HEK293 (cell line): ENCODE measurements around the gene COX17.

Experiments used
- CTCF ChIA-PET: fragments of 350-600 bp; formaldehyde crosslinking; extraction: SDS; loops from one replicate; lab custom pipeline; 2021; ENCODE audit warnings: antibody characterized with exemption; lab: Yijun Ruan, JAX
- POLR2A ChIA-PET: fragments of 300-600 bp; formaldehyde crosslinking; extraction: SDS; loops from one replicate; lab custom pipeline; 2020; ENCODE audit warnings: antibody characterized with exemption, inconsistent platforms; lab: Yijun Ruan, JAX
- H3K27ac ChIP-seq: fragments of 200-500 bp; sonication (Bioruptor generic); 2 replicates; pipeline ENCODE4 v1.5.1; 2014; ENCODE audit warnings: low read depth, low read length, control low read depth, inconsistent platforms; ENCODE audit errors: extremely low read depth
- H3K36me3 ChIP-seq, 2 experiments: fragments of 200-500 bp in 1 of 2; sonication (Bioruptor generic) in 1 of 2; 1 replicate in 1 of 2; 2 replicates in 1 of 2; pipeline ENCODE4 v1.5.1; 2014 to 2017; ENCODE audit warnings: inconsistent platforms in 2 of 2, low read length in 2 of 2; ENCODE audit not compliant: control insufficient read depth in 2 of 2, insufficient read depth in 1 of 2
- H3K4me1 ChIP-seq: fragments of 200-500 bp; sonication (Bioruptor generic); 2 replicates; pipeline ENCODE4 v1.5.1; 2014; ENCODE audit warnings: mild to moderate bottlenecking, low read length, inconsistent platforms; ENCODE audit not compliant: control insufficient read depth, insufficient read depth
- H3K4me3 ChIP-seq: 2 replicates; pipeline ENCODE4 v1.5.1; 2011; ENCODE audit warnings: low read depth, mild to moderate bottlenecking, control low read depth, low read length, moderate library complexity
- H3K9me3 ChIP-seq: fragments of 200-500 bp; sonication (Bioruptor generic); 2 replicates; pipeline ENCODE4 v1.5.1; 2014; ENCODE audit warnings: low read depth, low read length, inconsistent platforms; ENCODE audit not compliant: control insufficient read depth, insufficient read depth
- BCL11A ChIP-seq: fragments of 450-650 bp; formaldehyde crosslinking; IDR thresholded peaks from 2 replicates; pipeline ENCODE4 v1.5.1; 2016; ENCODE audit warnings: low read depth, missing biosample characterization, missing genetic modification characterization
- GFI1B ChIP-seq: fragments of 450-650 bp; formaldehyde crosslinking; IDR thresholded peaks from 2 replicates; pipeline ENCODE4 v1.5.1; 2016; ENCODE audit warnings: missing biosample characterization, missing genetic modification characterization
- GLI4 ChIP-seq: fragments of 450-650 bp; formaldehyde crosslinking; IDR thresholded peaks from 2 replicates; pipeline ENCODE4 v1.5.1; 2016; ENCODE audit warnings: missing biosample characterization, missing genetic modification characterization
- KLF8 ChIP-seq: fragments of 450-650 bp; formaldehyde crosslinking; IDR thresholded peaks from 2 replicates; pipeline ENCODE4 v1.5.1; 2016; ENCODE audit warnings: missing biosample characterization, missing genetic modification characterization
- REPIN1 ChIP-seq: fragments of 450-650 bp; formaldehyde crosslinking; IDR thresholded peaks from 2 replicates; pipeline ENCODE4 v1.5.1; 2017; ENCODE audit warnings: missing biosample characterization, missing genetic modification characterization, low read depth
- SP2 ChIP-seq: fragments of 450-650 bp; formaldehyde crosslinking; IDR thresholded peaks from 2 replicates; pipeline ENCODE4 v1.5.1; 2016; ENCODE audit warnings: missing biosample characterization, missing genetic modification characterization
- WT1 ChIP-seq: fragments of 450-650 bp; formaldehyde crosslinking; IDR thresholded peaks from 2 replicates; pipeline ENCODE4 v1.5.1; 2016; ENCODE audit warnings: missing biosample characterization, missing genetic modification characterization
- YY2 ChIP-seq: fragments of 450-650 bp; formaldehyde crosslinking; IDR thresholded peaks from 2 replicates; pipeline ENCODE4 v1.5.1; 2016; ENCODE audit warnings: missing biosample characterization, missing genetic modification characterization
- ZBTB48 ChIP-seq: fragments of 450-650 bp; formaldehyde crosslinking; IDR thresholded peaks from 2 replicates; pipeline ENCODE4 v1.5.1; 2016; ENCODE audit warnings: missing biosample characterization, missing genetic modification characterization
- ZFP69B ChIP-seq: fragments of 450-650 bp; formaldehyde crosslinking; IDR thresholded peaks from 2 replicates; pipeline ENCODE4 v1.5.1; 2016; ENCODE audit warnings: missing biosample characterization, missing genetic modification characterization
- ZNF24 ChIP-seq: fragments of 450-650 bp; formaldehyde crosslinking; IDR thresholded peaks from 2 replicates; pipeline ENCODE4 v1.5.1; 2016; ENCODE audit warnings: missing biosample characterization, missing genetic modification characterization
- ZNF26 ChIP-seq: fragments of 450-650 bp; formaldehyde crosslinking; IDR thresholded peaks from 2 replicates; pipeline ENCODE4 v1.5.1; 2016; ENCODE audit warnings: missing biosample characterization, missing genetic modification characterization
- ZNF350 ChIP-seq: fragments of 450-650 bp; formaldehyde crosslinking; IDR thresholded peaks from 2 replicates; pipeline ENCODE4 v1.5.0; 2017; ENCODE audit warnings: missing biosample characterization, mild to moderate bottlenecking, missing genetic modification characterization
- ZNF354C ChIP-seq: fragments of 450-650 bp; formaldehyde crosslinking; IDR thresholded peaks from 2 replicates; pipeline ENCODE4 v1.5.1; 2016; ENCODE audit warnings: missing biosample characterization, missing genetic modification characterization, low read depth, borderline replicate concordance
- ZNF362 ChIP-seq: fragments of 450-650 bp; formaldehyde crosslinking; IDR thresholded peaks from 2 replicates; pipeline ENCODE4 v1.5.1; 2016; ENCODE audit warnings: missing biosample characterization, missing genetic modification characterization
- ZNF391 ChIP-seq: fragments of 450-650 bp; formaldehyde crosslinking; IDR thresholded peaks from 2 replicates; pipeline ENCODE4 v1.5.1; 2016; ENCODE audit warnings: low read depth, missing biosample characterization, missing genetic modification characterization, borderline replicate concordance
- ZNF394 ChIP-seq: fragments of 450-650 bp; formaldehyde crosslinking; IDR thresholded peaks from 2 replicates; pipeline ENCODE4 v1.5.1; 2016; ENCODE audit warnings: missing biosample characterization, missing genetic modification characterization, mild to moderate bottlenecking, moderate library complexity, borderline replicate concordance
- ZNF416 ChIP-seq: fragments of 450-650 bp; formaldehyde crosslinking; IDR thresholded peaks from 2 replicates; pipeline ENCODE4 v1.5.1; 2016; ENCODE audit warnings: missing biosample characterization, missing genetic modification characterization
- ZNF423 ChIP-seq: fragments of 450-650 bp; formaldehyde crosslinking; IDR thresholded peaks from 2 replicates; pipeline ENCODE4 v1.5.1; 2016; ENCODE audit warnings: missing biosample characterization, missing genetic modification characterization
- ZNF530 ChIP-seq: fragments of 450-650 bp; formaldehyde crosslinking; IDR thresholded peaks from 2 replicates; pipeline ENCODE4 v1.5.1; 2016; ENCODE audit warnings: low read depth, missing biosample characterization, missing genetic modification characterization
- ZNF561 ChIP-seq: fragments of 450-650 bp; IDR thresholded peaks from 2 replicates; pipeline ENCODE4 v1.5.1; 2018; ENCODE audit warnings: missing biosample characterization, missing genetic modification characterization, borderline replicate concordance
- ZNF639 ChIP-seq: fragments of 450-650 bp; formaldehyde crosslinking; IDR thresholded peaks from 2 replicates; pipeline ENCODE4 v1.5.1; 2016; ENCODE audit warnings: missing biosample characterization, missing genetic modification characterization
- ZNF664 ChIP-seq: fragments of 450-650 bp; formaldehyde crosslinking; IDR thresholded peaks from 2 replicates; pipeline ENCODE4 v1.5.1; 2016; ENCODE audit warnings: missing biosample characterization, missing genetic modification characterization
- ZNF768 ChIP-seq: fragments of 450-650 bp; formaldehyde crosslinking; IDR thresholded peaks from 2 replicates; pipeline ENCODE4 v1.5.1; 2018; ENCODE audit warnings: missing biosample characterization, mild to moderate bottlenecking, missing genetic modification characterization
- ZSCAN16 ChIP-seq: fragments of 450-650 bp; formaldehyde crosslinking; IDR thresholded peaks from 2 replicates; pipeline ENCODE4 v1.5.1; 2016; ENCODE audit warnings: missing biosample characterization, missing genetic modification characterization
- TF ChIP-seq, protein P1 (sequence below): fragments of 450-650 bp; formaldehyde crosslinking; IDR thresholded peaks from 2 replicates; pipeline ENCODE4 v1.5.1; 2016; ENCODE audit warnings: missing biosample characterization, missing genetic modification characterization
- TF ChIP-seq, protein P2 (sequence below): fragments of 450-650 bp; formaldehyde crosslinking; IDR thresholded peaks from 2 replicates; pipeline ENCODE4 v1.5.1; 2016; ENCODE audit warnings: missing biosample characterization, missing genetic modification characterization
- TF ChIP-seq, protein P3 (sequence below): fragments of 450-650 bp; formaldehyde crosslinking; IDR thresholded peaks from 2 replicates; pipeline ENCODE4 v1.5.0; 2017; ENCODE audit warnings: missing biosample characterization, missing genetic modification characterization, borderline replicate concordance

Gene COX17

DNA sequence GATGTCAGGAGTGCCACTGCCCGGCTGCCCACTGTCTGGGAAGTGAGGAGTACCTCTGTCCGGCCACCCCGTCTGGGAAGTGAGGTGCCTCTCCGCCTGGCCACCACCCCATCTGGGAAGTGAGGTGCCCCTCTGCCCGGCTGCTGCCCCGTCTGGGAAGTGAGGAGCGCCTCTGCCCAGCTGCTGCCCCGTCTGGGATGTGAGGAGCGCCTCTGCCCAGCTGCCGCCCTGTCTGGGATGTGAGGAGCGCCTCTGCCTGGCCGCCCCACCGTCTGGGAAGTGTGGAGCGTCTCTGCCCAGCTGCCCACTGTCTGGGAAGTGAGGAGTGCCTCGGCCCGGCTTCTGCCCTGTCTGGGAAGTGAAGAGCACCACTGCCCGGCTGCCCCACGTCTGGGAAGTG is 3.3 kb downstream of the COX17 start:
- H3K36me3 ChIP-seq = peaks cover 8 to 60% of the 10 kb centered on the region in 2 experiments
- CTCF ChIA-PET = no interaction called here

DNA sequence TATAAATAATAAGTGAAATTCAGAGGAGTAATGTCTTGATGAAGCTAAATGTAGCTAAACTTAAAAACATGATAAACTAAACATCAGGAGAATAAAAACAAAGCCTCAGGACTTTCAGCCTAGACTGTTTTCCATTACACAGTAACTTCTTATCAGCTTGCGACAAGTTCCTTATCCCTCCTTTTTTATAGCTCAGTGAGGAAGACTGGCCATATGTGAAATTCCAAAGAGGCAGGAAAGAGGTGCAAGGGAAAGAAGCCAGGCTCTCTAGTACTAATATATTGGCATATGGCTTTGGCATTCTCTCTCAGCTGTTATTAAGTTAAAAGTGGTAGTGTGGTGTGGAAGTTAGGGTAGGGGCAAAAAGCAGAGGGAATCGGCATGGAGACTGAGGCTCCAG is 4.4 kb downstream of the COX17 start:
- Histone ChIP-seq H3K4me1 (no peaks in the 10 kb centered on the region), H3K4me3 (no peak overlapping the region), H3K36me3 (peaks cover 8 to 66% of the 10 kb centered on the region in 2 experiments), H3K9me3 (no peaks in the 10 kb centered on the region), H3K27ac (no peak overlapping the region)
- ChIA-PET CTCF (interaction anchor here (0.6 kb wide), 1 partner anchor 175 kb away, joined by 4 read pairs; the partner anchor contains the start of gene TIMMDC1), POLR2A (interaction anchor here (1.2 kb wide), 1 partner anchor 10 kb away, joined by 4 read pairs; no protein-coding TSS in a partner anchor)
- TF ChIP-seq BCL11A (tag by site-specific recombination) = no peak
- no peak for TF ChIP-seq REPIN1 (tag by site-specific recombination)
- no peak for TF ChIP-seq ZNF354C (tag by site-specific recombination)
- TF ChIP-seq ZBTB48 (tag by site-specific recombination) = no peak
- TF ChIP-seq ZNF362 (tag by site-specific recombination) = no peak
- no peak for TF ChIP-seq GFI1B (tag by site-specific recombination)
- no peak for TF ChIP-seq ZNF664
- no peak for TF ChIP-seq ZSCAN16 (tag by site-specific recombination)
- TF ChIP-seq, protein P1, sequence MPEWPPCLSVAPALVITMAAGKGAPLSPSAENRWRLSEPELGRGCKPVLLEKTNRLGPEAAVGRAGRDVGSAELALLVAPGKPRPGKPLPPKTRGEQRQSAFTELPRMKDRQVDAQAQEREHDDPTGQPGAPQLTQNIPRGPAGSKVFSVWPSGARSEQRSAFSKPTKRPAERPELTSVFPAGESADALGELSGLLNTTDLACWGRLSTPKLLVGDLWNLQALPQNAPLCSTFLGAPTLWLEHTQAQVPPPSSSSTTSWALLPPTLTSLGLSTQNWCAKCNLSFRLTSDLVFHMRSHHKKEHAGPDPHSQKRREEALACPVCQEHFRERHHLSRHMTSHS (tag by site-specific recombination) = no peak
- TF ChIP-seq ZNF639 = no peak
- TF ChIP-seq, protein P2, sequence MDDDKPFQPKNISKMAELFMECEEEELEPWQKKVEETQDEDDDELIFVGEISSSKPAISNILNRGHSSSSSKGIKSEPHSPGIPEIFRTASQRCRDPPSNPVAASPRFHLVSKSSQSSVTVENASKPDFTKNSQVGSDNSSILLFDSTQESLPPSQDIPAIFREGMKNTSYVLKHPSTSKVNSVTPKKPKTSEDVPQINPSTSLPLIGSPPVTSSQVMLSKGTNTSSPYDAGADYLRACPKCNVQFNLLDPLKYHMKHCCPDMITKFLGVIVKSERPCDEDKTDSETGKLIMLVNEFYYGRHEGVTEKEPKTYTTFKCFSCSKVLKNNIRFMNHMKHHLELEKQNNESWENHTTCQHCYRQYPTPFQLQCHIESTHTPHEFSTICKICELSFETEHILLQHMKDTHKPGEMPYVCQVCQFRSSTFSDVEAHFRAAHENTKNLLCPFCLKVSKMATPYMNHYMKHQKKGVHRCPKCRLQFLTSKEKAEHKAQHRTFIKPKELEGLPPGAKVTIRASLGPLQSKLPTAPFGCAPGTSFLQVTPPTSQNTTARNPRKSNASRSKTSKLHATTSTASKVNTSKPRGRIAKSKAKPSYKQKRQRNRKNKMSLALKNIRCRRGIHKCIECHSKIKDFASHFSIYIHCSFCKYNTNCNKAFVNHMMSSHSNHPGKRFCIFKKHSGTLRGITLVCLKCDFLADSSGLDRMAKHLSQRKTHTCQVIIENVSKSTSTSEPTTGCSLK (tag by site-specific recombination) = no peak
- TF ChIP-seq ZNF391 = no peak
- TF ChIP-seq ZNF24 (tag by site-specific recombination) = no peak
- no peak for TF ChIP-seq SP2 (tag by site-specific recombination)

More for the DNA sequence above, 3.3 kb downstream of the COX17 start:
- Histone ChIP-seq H3K27ac (no peak overlapping the region), H3K4me1 (no peaks in the 10 kb centered on the region), H3K4me3 (no peak overlapping the region), H3K9me3 (no peaks in the 10 kb centered on the region)
- POLR2A ChIA-PET = no interaction called here
- no peak for TF ChIP-seq ZNF24 (tag by site-specific recombination)
- TF ChIP-seq ZNF26 (tag by site-specific recombination) = no peak
- TF ChIP-seq ZNF394 (tag by site-specific recombination) = no peak
- TF ChIP-seq ZNF530 = no peak
- TF ChIP-seq KLF8 (tag by site-specific recombination) = no peak
- no peak for TF ChIP-seq ZNF423
- no peak for TF ChIP-seq ZNF768 (tag by site-specific recombination)
- no peak for TF ChIP-seq YY2 (tag by site-specific recombination)
- TF ChIP-seq ZNF416 (tag by site-specific recombination) = no peak
- no peak for TF ChIP-seq ZNF354C (tag by site-specific recombination)
- TF ChIP-seq ZNF561 = no peak
- TF ChIP-seq, protein P3, sequence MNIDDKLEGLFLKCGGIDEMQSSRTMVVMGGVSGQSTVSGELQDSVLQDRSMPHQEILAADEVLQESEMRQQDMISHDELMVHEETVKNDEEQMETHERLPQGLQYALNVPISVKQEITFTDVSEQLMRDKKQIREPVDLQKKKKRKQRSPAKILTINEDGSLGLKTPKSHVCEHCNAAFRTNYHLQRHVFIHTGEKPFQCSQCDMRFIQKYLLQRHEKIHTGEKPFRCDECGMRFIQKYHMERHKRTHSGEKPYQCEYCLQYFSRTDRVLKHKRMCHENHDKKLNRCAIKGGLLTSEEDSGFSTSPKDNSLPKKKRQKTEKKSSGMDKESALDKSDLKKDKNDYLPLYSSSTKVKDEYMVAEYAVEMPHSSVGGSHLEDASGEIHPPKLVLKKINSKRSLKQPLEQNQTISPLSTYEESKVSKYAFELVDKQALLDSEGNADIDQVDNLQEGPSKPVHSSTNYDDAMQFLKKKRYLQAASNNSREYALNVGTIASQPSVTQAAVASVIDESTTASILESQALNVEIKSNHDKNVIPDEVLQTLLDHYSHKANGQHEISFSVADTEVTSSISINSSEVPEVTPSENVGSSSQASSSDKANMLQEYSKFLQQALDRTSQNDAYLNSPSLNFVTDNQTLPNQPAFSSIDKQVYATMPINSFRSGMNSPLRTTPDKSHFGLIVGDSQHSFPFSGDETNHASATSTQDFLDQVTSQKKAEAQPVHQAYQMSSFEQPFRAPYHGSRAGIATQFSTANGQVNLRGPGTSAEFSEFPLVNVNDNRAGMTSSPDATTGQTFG (tag by site-specific recombination) = no peak
- no peak for TF ChIP-seq ZNF350 (tag by site-specific recombination)
- no peak for TF ChIP-seq GLI4 (tag by site-specific recombination)
- no peak for TF ChIP-seq WT1 (tag by site-specific recombination)
- TF ChIP-seq ZFP69B (tag by site-specific recombination) = no peak
- TF ChIP-seq ZSCAN16 (tag by site-specific recombination) = no peak
